PC-9 (cell line): ENCODE measurements around the gene LUC7L3. TPM values are rescaled to one million over a fixed set of nuclear protein-coding genes. Genes with fewer than 3 reads are reported as not detected.

ENCODE experiments used
- BruUV-seq: library from RNA; stranded (reverse); fragments of 400-500 nt; replicated peaks from 2 replicates; lab custom pipeline; 2021; lab: Mats Ljungman, UMichigan
- CTCF ChIA-PET: fragments of 300-600 bp; sonication (Branson Sonifier 250); formaldehyde crosslinking; loops from one replicate; lab custom pipeline; 2022; ENCODE audit warnings: antibody characterized with exemption; lab: Charles Lee
- POLR2A ChIA-PET: fragments of 300-600 bp; sonication (Branson Sonifier 250); formaldehyde crosslinking; loops from one replicate; lab custom pipeline; 2022; ENCODE audit warnings: antibody characterized with exemption; ENCODE audit not compliant: unreplicated experiment; lab: Charles Lee
- DNase-seq, 2 experiments: peaks; one replicate each; pipeline versions ENCODE4 v3.0.0 to v3.0.0-alpha.2; 2015 to 2022; ENCODE audit warnings: mixed read lengths in 1 of 2
- H2AFZ ChIP-seq: fragments of 200-600 bp; sonication (generic); 2 replicates; pipeline ENCODE4 v1.8.1; 2017; ENCODE audit warnings: antibody characterized with exemption
- H3F3A ChIP-seq: fragments of 200-600 bp; sonication (generic); 2 replicates; pipeline ENCODE4 v1.8.1; 2017; ENCODE audit warnings: antibody characterized with exemption, mild to moderate bottlenecking, low read depth; ENCODE audit not compliant: insufficient read depth
- H3K27ac ChIP-seq: fragments of 200-600 bp; sonication (generic); 2 replicates; pipeline ENCODE4 v1.6.1; 2016; ENCODE audit warnings: mixed run types
- H3K27me3 ChIP-seq: fragments of 200-600 bp; sonication (generic); 2 replicates; pipeline ENCODE4 v1.6.1; 2016; ENCODE audit warnings: low read depth, mixed run types; ENCODE audit not compliant: insufficient read depth
- H3K36me3 ChIP-seq: fragments of 200-600 bp; sonication (generic); 2 replicates; pipeline ENCODE4 v1.6.1; 2016; ENCODE audit warnings: low read depth, mixed run types
- H3K4me1 ChIP-seq: fragments of 200-600 bp; sonication (generic); replicated peaks from 2 replicates; pipeline ENCODE4 v1.6.1; 2016; ENCODE audit warnings: mixed run types; ENCODE audit not compliant: insufficient read depth
- H3K4me2 ChIP-seq: fragments of 200-600 bp; sonication (generic); 2 replicates; pipeline ENCODE4 v1.6.1; 2017; ENCODE audit warnings: mixed run types
- H3K4me3 ChIP-seq: fragments of 200-600 bp; sonication (generic); 2 replicates; pipeline ENCODE4 v1.6.1; 2016; ENCODE audit warnings: mixed run types
- H3K79me2 ChIP-seq: fragments of 200-600 bp; sonication (generic); 2 replicates; pipeline ENCODE4 v1.6.1; 2017; ENCODE audit warnings: low read depth, mixed run types
- H3K9me2 ChIP-seq: fragments of 200-600 bp; sonication (generic); 2 replicates; pipeline ENCODE4 v1.8.1; 2017; ENCODE audit warnings: mild to moderate bottlenecking; ENCODE audit not compliant: insufficient read depth
- H3K9me3 ChIP-seq: fragments of 200-600 bp; sonication (generic); 2 replicates; pipeline ENCODE4 v1.8.1; 2016; ENCODE audit warnings: low read depth; ENCODE audit not compliant: insufficient read depth
- H4K20me1 ChIP-seq: fragments of 200-600 bp; sonication (generic); 2 replicates; pipeline ENCODE4 v1.8.1; 2017; ENCODE audit not compliant: insufficient read depth
- EZH2 ChIP-seq: fragments of 200-600 bp; sonication (generic); IDR thresholded peaks from 2 replicates; pipeline ENCODE4 v1.8.0; 2017; ENCODE audit warnings: antibody characterized with exemption, low read depth
- intact Hi-C: fragments of 100-400 bp; cut with micrococcal nuclease; formaldehyde crosslinking; loops from one replicate; pipeline ENCODE4 v1.10.0; 2022; ENCODE audit not compliant: unreplicated experiment
- total RNA-seq: library from RNA; stranded (reverse); gene quantifications from 2 replicates; pipeline ENCODE4 v1.2.3, GENCODE V29; 2021
- TF ChIP-seq, protein P1 (sequence below): fragments of 200-600 bp; sonication (generic); conservative IDR thresholded peaks from 2 replicates; pipeline ENCODE4 v1.6.1; 2017; ENCODE audit warnings: mixed run types, antibody characterized with exemption, mild to moderate bottlenecking, moderate library complexity

LUC7L3 gene
- total RNA-seq, 1 experiment from 2014 or later, result 147 TPM

DNA sequence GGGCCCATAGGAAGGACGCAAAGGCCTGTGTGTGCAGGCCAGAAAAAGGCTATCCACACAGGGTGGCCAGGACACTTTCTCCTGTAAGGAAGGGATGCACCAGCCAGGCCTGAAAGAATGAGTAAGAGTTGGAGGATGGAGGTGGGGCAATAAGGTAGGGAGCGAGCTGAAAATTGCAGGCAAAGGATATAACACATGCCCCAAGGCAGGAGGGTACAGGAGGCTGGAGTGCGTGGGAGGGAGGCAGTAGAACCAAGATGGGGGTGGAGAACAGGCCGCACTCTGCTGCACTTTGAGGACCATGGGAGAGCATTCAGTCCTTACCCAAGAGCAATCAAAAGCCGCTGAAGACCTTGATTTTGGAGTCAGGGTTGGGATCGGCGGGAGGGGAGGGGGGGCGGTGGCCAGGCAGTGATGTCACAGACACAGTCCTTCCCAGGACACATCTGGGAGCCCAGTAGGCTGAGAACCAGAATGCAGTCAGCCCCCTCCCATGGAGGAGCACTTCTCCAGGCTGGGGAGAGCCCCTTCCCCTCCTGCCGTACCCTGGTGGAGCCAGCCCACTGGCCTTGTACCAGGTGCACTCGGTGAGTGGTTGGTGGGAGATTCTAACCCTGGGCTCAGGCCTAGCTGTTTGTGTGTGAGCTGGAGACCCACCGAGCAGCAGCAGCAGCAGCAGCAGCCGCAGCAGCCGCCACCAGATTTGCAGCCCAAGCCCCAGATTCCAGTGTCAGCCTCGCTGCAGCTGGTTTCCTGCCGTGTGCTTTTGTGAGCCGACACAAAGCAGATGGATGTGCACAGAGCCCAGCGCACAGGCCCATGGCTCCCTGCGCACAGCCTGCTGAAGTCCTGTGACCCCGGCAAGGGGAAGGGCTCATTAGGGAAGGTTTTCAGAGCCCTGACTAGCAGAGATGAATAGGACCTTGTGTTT lies 29.2 kb upstream of the LUC7L3 start:
- Histone ChIP-seq H3K27me3 (no peaks in the 10 kb centered on the region), H3K27ac (peak overlapping the region; percentile 37; the same call in 1 of the 2 replicates), H2AFZ (no peak overlapping the region), H3F3A (peaks cover 99% of the 10 kb centered on the region), H3K9me2 (no peaks in the 10 kb centered on the region), H3K4me2 (peak overlapping the region; percentile 39), H3K4me1 (peaks cover 92% of the 10 kb centered on the region), H4K20me1 (no peaks in the 10 kb centered on the region; the same call in 1 of the 2 replicates), H3K4me3 (no peak overlapping the region), H3K79me2 (0 out of 2 replicates have a peak, but pooled peaks cover 5% of the 10 kb centered on the region), H3K36me3 (peaks cover 55% of the 10 kb centered on the region), H3K9me3 (no peaks in the 10 kb centered on the region)
- DNase-seq, result no peak
- intact Hi-C loops, result loop anchor here (10.0 kb wide), 1 partner anchor 485 kb away; the partner anchor contains the start of gene COL1A1
- TF ChIP-seq EZH2, result no peak
- TF ChIP-seq, protein P1, sequence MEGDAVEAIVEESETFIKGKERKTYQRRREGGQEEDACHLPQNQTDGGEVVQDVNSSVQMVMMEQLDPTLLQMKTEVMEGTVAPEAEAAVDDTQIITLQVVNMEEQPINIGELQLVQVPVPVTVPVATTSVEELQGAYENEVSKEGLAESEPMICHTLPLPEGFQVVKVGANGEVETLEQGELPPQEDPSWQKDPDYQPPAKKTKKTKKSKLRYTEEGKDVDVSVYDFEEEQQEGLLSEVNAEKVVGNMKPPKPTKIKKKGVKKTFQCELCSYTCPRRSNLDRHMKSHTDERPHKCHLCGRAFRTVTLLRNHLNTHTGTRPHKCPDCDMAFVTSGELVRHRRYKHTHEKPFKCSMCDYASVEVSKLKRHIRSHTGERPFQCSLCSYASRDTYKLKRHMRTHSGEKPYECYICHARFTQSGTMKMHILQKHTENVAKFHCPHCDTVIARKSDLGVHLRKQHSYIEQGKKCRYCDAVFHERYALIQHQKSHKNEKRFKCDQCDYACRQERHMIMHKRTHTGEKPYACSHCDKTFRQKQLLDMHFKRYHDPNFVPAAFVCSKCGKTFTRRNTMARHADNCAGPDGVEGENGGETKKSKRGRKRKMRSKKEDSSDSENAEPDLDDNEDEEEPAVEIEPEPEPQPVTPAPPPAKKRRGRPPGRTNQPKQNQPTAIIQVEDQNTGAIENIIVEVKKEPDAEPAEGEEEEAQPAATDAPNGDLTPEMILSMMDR, result no peak
- BruUV-seq, result no TSS peak
- CTCF ChIA-PET, result no interaction called here
- POLR2A ChIA-PET, result interaction anchor here (0.5 kb wide), 2 partner anchors 51 to 59 kb away, joined by 3 to 4 read pairs; no protein-coding TSS in a partner anchor

DNA sequence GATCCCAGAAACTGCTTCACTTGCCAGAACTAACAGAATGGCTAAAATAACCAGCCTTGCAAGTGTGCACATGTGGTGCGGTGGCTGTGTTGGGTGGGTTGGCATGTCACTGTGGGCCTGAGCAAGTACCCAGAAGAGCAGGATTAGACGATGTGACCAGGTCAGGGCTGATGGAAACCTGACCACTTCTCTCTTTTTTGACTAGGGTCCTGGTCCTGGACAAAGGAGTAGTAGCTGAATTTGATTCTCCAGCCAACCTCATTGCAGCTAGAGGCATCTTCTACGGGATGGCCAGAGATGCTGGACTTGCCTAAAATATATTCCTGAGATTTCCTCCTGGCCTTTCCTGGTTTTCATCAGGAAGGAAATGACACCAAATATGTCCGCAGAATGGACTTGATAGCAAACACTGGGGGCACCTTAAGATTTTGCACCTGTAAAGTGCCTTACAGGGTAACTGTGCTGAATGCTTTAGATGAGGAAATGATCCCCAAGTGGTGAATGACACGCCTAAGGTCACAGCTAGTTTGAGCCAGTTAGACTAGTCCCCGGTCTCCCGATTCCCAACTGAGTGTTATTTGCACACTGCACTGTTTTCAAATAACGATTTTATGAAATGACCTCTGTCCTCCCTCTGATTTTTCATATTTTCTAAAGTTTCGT lies 28.4 kb upstream of the LUC7L3 start:
- BruUV-seq, result TSS peak; percentile 14
- H4K20me1 ChIP-seq, result no peaks in the 10 kb centered on the region
- intact Hi-C loops, result loop anchor here (10.0 kb wide), 1 partner anchor 486 kb away; the partner anchor contains the start of gene COL1A1
- H3K4me2 ChIP-seq, result peak overlapping the region; percentile 39
- no peaks in the 10 kb centered on the region for H3K27me3 ChIP-seq
- no peak overlapping the region for H2AFZ ChIP-seq
- peaks cover 99% of the 10 kb centered on the region for H3F3A ChIP-seq
- ChIA-PET CTCF (interaction anchor here (0.6 kb wide), 2 partner anchors 60 to 63 kb away, joined by 4 to 6 read pairs; no protein-coding TSS in a partner anchor), POLR2A (interaction anchor here (0.5 to 1.1 kb wide), 5 partner anchors 16 to 248 kb away, joined by 3 to 6 read pairs (median 3); no protein-coding TSS in a partner anchor)
- H3K4me3 ChIP-seq, result no peak overlapping the region
- H3K36me3 ChIP-seq, result peaks cover 53% of the 10 kb centered on the region
- H3K27ac ChIP-seq, result peak overlapping the region; percentile 37
- H3K4me1 ChIP-seq, result peaks cover 92% of the 10 kb centered on the region
- TF ChIP-seq, protein P1, result no peak
- TF ChIP-seq EZH2, result no peak
- 0 out of 2 replicates have a peak, but pooled peaks cover 5% of the 10 kb centered on the region for H3K79me2 ChIP-seq
- no peaks in the 10 kb centered on the region for H3K9me2 ChIP-seq
- no peaks in the 10 kb centered on the region for H3K9me3 ChIP-seq
- peak in 1 of 2 experiments; percentile 58 for DNase-seq
